Neural cell (in vitro differentiated cells): Measurements from ENCODE around the gene UTP14C. TPM values are rescaled to one million over a fixed set of nuclear protein-coding genes. Genes with fewer than 3 reads are reported as not detected.

Experiments
- H2AFZ ChIP-seq: fragments of 200-600, 300-800 bp; sonication (generic), shearing (Covaris generic); 2 replicates; pipeline ENCODE4 v1.6.0; 2014; ENCODE audit warnings: low read depth, mild to moderate bottlenecking, antibody characterized with exemption, low read length, moderate library complexity
- H3F3A ChIP-seq: fragments of 200-600 bp; shearing (Covaris generic); 2 replicates; pipeline ENCODE4 v1.6.1; 2016; ENCODE audit warnings: mild to moderate bottlenecking, moderate library complexity, mixed read lengths, antibody characterized with exemption, low read length; ENCODE audit not compliant: insufficient read depth, poor library complexity, severe bottlenecking
- H3K27ac ChIP-seq: fragments of 200-600, 300-800 bp; sonication (generic), shearing (Covaris generic); 2 replicates; pipeline ENCODE4 v1.5.1; 2014; ENCODE audit warnings: mild to moderate bottlenecking, low read length, moderate library complexity
- H3K27me3 ChIP-seq: fragments of 300-800, 200-600 bp; sonication (generic), shearing (Covaris generic); 2 replicates; pipeline ENCODE4 v1.6.0; 2014; ENCODE audit warnings: mild to moderate bottlenecking, low read depth, low read length, moderate library complexity; ENCODE audit not compliant: insufficient read depth
- H3K36me3 ChIP-seq: fragments of 300-800, 200-600 bp; sonication (generic), shearing (Covaris generic); 2 replicates; pipeline ENCODE4 v1.5.1; 2014; ENCODE audit warnings: mild to moderate bottlenecking, antibody characterized with exemption, low read length, moderate library complexity; ENCODE audit not compliant: insufficient read depth
- H3K4me2 ChIP-seq: fragments of 300-800, 200-600 bp; sonication (generic), shearing (Covaris generic); 2 replicates; pipeline ENCODE4 v1.6.0; 2014; ENCODE audit warnings: mild to moderate bottlenecking, low read length
- H3K4me3 ChIP-seq: fragments of 300-800, 200-600 bp; sonication (generic), shearing (Covaris generic); 2 replicates; pipeline ENCODE4 v1.5.1; 2014; ENCODE audit warnings: mild to moderate bottlenecking, low read length, moderate library complexity
- H3K79me2 ChIP-seq: fragments of 200-600 bp; shearing (Covaris generic); replicated peaks from 2 replicates; pipeline ENCODE4 v1.6.0; 2014; ENCODE audit warnings: mild to moderate bottlenecking, low read length, moderate library complexity; ENCODE audit not compliant: insufficient read depth
- H3K9ac ChIP-seq: fragments of 300-800, 200-600 bp; sonication (generic), shearing (Covaris generic); 2 replicates; pipeline ENCODE4 v1.6.1; 2016; ENCODE audit warnings: mild to moderate bottlenecking, low read length, mixed read lengths
- H3K9me2 ChIP-seq: fragments of 200-600 bp; shearing (Covaris generic); 2 replicates; pipeline ENCODE4 v1.6.1; 2016; ENCODE audit warnings: mild to moderate bottlenecking, low read length, mixed read lengths; ENCODE audit not compliant: insufficient read depth
- H3K9me3 ChIP-seq: fragments of 200-600, 300-800 bp; sonication (generic), shearing (Covaris generic); 2 replicates; pipeline ENCODE4 v1.6.1; 2016; ENCODE audit warnings: mild to moderate bottlenecking, mixed run types, low read length, moderate library complexity, mixed read lengths
- H4K20me1 ChIP-seq: fragments of 200-600 bp; shearing (Covaris generic); 2 replicates; pipeline ENCODE4 v1.6.1; 2016; ENCODE audit warnings: mild to moderate bottlenecking, mixed run types; ENCODE audit not compliant: insufficient read depth
- CTCF ChIP-seq: fragments of 450-650 bp; IDR thresholded peaks from 2 replicates; pipeline ENCODE4 v1.5.1; 2014; ENCODE audit warnings: antibody characterized with exemption, mild to moderate bottlenecking, moderate library complexity; ENCODE audit not compliant: poor library complexity, severe bottlenecking
- EP300 ChIP-seq: fragments of 450-650 bp; conservative IDR thresholded peaks from 2 replicates; pipeline ENCODE4 v1.6.1; 2014; ENCODE audit warnings: antibody characterized with exemption, mild to moderate bottlenecking, moderate library complexity; ENCODE audit not compliant: poor library complexity, severe bottlenecking
- EZH2 ChIP-seq: fragments of 200-600, 300-800 bp; shearing (Covaris generic), sonication (generic); IDR thresholded peaks from 2 replicates; pipeline ENCODE4 v1.6.1; 2014; ENCODE audit warnings: antibody characterized with exemption, low read length, borderline replicate concordance, mild to moderate bottlenecking; ENCODE audit not compliant: insufficient read depth, poor library complexity, severe bottlenecking
- MXI1 ChIP-seq: fragments of 450-650 bp; conservative IDR thresholded peaks from 2 replicates; pipeline ENCODE4 v1.6.1; 2014; ENCODE audit warnings: antibody characterized with exemption, mild to moderate bottlenecking; ENCODE audit not compliant: poor library complexity, severe bottlenecking
- POLR2AphosphoS5 ChIP-seq: IDR thresholded peaks from 2 replicates; pipeline ENCODE4 v1.6.1; 2012
- RAD21 ChIP-seq: fragments of 450-650 bp; conservative IDR thresholded peaks from 2 replicates; pipeline ENCODE4 v1.6.1; 2014; ENCODE audit warnings: antibody characterized with exemption, mild to moderate bottlenecking, moderate library complexity
- SMC3 ChIP-seq: fragments of 450-650 bp; conservative IDR thresholded peaks from 2 replicates; pipeline ENCODE4 v1.6.1; 2014; ENCODE audit warnings: antibody characterized with exemption, mild to moderate bottlenecking, moderate library complexity; ENCODE audit not compliant: poor library complexity
- TAF1 ChIP-seq: IDR thresholded peaks from 2 replicates; pipeline ENCODE4 v1.6.1; 2012; ENCODE audit warnings: low read depth
- polyA plus RNA-seq: library from polyadenylated mRNA; depleted of rRNA; stranded (reverse); fragments of >200 nt; gene quantifications from 2 replicates; pipeline ENCODE4 v1.2.3, GENCODE V29; 2014
- TF ChIP-seq, protein P1 (sequence below): IDR thresholded peaks from 2 replicates; pipeline ENCODE4 v1.6.1; 2012; ENCODE audit warnings: borderline replicate concordance

The UTP14C gene
- polyA plus RNA-seq, 1 donor from 2014 or later: 16.3 TPM

DNA sequence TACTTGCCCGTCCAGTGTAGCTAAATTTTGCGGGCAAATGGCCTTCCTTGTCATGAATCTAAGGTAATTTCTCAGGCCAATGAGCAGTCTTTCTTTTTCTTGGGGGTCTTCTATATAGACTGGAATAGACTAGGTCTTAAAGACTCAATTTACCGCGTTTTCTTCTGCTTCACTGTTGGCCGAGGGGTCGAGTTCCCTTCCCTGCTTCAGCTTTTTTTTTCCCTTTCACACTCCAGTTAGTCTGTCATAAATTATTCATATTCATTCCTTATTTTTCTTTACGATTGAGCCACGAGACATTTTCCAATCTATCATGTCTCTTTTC lies 12.0 kb upstream of the UTP14C start:
- Histone ChIP-seq H3K4me2 (peak overlapping the region; percentile 68), H3K9ac (peak overlapping the region; percentile 68), H3K4me3 (peak overlapping the region; percentile 100), H3K9me3 (no peaks in the 10 kb centered on the region), H2AFZ (peak overlapping the region; percentile 57), H3F3A (no peaks in the 10 kb centered on the region), H4K20me1 (no peaks in the 10 kb centered on the region), H3K79me2 (peaks cover 44% of the 10 kb centered on the region), H3K27me3 (no peaks in the 10 kb centered on the region), H3K27ac (peak overlapping the region; percentile 59), H3K9me2 (no peaks in the 10 kb centered on the region), H3K36me3 (no peaks in the 10 kb centered on the region)
- TF ChIP-seq POLR2AphosphoS5 (no peak), MXI1 (peak; percentile 72), CTCF (no peak), SMC3 (no peak), EZH2 (no peak), TAF1 (no peak)
- TF ChIP-seq, protein P1, sequence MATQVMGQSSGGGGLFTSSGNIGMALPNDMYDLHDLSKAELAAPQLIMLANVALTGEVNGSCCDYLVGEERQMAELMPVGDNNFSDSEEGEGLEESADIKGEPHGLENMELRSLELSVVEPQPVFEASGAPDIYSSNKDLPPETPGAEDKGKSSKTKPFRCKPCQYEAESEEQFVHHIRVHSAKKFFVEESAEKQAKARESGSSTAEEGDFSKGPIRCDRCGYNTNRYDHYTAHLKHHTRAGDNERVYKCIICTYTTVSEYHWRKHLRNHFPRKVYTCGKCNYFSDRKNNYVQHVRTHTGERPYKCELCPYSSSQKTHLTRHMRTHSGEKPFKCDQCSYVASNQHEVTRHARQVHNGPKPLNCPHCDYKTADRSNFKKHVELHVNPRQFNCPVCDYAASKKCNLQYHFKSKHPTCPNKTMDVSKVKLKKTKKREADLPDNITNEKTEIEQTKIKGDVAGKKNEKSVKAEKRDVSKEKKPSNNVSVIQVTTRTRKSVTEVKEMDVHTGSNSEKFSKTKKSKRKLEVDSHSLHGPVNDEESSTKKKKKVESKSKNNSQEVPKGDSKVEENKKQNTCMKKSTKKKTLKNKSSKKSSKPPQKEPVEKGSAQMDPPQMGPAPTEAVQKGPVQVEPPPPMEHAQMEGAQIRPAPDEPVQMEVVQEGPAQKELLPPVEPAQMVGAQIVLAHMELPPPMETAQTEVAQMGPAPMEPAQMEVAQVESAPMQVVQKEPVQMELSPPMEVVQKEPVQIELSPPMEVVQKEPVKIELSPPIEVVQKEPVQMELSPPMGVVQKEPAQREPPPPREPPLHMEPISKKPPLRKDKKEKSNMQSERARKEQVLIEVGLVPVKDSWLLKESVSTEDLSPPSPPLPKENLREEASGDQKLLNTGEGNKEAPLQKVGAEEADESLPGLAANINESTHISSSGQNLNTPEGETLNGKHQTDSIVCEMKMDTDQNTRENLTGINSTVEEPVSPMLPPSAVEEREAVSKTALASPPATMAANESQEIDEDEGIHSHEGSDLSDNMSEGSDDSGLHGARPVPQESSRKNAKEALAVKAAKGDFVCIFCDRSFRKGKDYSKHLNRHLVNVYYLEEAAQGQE: no peak

- H3K9ac ChIP-seq: no peak overlapping the region
- TF ChIP-seq POLR2AphosphoS5: no peak
- no peak for TF ChIP-seq EP300
- TF ChIP-seq RAD21: no peak
- TF ChIP-seq CTCF: no peak
- no peak overlapping the region for H2AFZ ChIP-seq
- no peaks in the 10 kb centered on the region for H4K20me1 ChIP-seq
- no peak overlapping the region for H3K4me3 ChIP-seq
- H3K9me3 ChIP-seq: no peaks in the 10 kb centered on the region
- H3K9me2 ChIP-seq: no peaks in the 10 kb centered on the region
- peaks cover 34% of the 10 kb centered on the region for H3K79me2 ChIP-seq
- no peak overlapping the region for H3K4me2 ChIP-seq
- H3F3A ChIP-seq: no peaks in the 10 kb centered on the region
- no peak overlapping the region for H3K27ac ChIP-seq
- no peaks in the 10 kb centered on the region for H3K27me3 ChIP-seq
- no peaks in the 10 kb centered on the region for H3K36me3 ChIP-seq
These were observed 8.2 kb upstream of the UTP14C start for GRCh38 chr13:52016296-52016695.
